NCI-H146 (cell line): ENCODE results near the gene SESN3.

ENCODE experiments used
- DNase-seq: peaks from one replicate; lab custom pipeline; 2025; lab: John Stamatoyannopoulos, UW

Gene SESN3

DNA sequence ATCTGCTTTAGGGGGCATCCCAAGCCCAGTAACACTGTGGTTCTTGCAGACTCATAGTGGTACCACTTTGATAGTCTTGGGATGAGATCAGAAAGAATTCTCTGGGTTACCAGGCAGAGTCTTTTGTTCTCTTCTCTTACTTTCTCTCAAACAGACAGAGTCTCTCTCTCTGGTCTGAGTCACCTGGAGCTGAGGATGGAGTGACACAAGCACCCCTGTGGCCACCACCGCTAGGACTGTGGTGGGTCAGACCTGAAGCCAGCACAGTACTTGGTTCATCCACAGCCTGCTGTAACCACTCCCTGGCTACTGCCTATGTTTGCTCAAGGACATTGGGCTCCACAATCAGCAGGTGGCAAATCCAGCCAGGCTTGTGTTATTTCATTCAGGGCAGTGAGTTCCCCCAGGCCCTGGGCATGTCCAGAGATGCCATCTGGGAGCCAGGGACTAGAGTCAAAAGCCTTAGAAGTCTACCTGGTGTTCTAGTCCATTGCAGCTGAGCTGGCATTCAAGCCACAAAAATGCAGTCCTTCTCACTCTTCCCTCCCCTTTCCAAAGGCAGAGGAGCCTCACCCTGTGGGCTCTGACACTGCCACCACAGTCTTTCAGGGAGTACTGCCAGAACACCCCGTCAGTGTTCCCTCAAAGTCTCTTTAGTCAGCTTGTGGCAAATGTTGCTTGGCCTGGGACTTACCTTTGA lies 111.5 kb downstream of the SESN3 start:
- no peak for DNase-seq

DNA sequence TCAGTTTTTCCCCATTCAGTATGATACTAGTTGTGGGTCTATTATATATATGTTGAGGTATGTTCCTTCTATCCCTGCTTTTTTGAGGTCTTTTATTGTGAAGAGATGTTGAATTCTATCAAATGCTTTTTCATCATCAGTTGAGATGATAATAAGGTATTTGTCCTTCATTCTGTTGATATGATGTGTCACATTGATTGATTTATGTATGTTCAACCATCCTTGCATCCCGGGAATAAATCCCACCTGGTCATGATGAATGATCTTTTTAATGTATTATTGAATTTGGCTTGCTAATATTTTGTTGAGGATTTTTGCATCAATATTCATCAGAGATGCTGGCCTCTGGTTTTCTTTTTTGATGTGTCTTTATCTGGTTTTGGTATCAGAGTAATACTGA lies 115.4 kb downstream of the SESN3 start:
- DNase-seq: no peak
